Islet precursor cell (in vitro differentiated cells): Measurements from ENCODE around the gene PLPPR1.
"Not testable (repeated sequence)": the region's sequence is repeated elsewhere in the genome, so short reads cannot be mapped to it uniquely, and the experiment has no call there.

ENCODE experiments used
- DNase-seq: peaks from one replicate; pipeline ENCODE4 v3.0.0-alpha.2; 2018

The PLPPR1 gene

DNA sequence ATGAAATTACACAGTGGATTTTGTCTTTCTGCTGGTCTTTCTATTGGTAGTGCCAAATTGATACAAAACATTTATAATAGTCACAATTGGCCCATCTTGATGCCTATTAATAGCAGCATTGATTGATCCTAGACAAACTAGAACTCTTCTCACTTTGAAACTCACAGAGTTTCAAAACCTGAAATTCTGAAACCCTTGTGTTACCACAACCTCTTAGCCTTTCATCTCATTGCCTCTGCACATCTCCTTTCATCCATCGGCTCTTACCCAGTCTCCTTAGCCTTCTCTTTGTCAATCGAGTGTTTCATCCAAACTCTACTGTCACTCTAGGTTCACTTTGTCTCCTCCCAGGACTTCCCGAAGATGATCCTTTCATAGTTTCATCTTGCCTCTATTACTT is 22.1 kb downstream of the PLPPR1 start:
- DNase-seq: no peak

DNA sequence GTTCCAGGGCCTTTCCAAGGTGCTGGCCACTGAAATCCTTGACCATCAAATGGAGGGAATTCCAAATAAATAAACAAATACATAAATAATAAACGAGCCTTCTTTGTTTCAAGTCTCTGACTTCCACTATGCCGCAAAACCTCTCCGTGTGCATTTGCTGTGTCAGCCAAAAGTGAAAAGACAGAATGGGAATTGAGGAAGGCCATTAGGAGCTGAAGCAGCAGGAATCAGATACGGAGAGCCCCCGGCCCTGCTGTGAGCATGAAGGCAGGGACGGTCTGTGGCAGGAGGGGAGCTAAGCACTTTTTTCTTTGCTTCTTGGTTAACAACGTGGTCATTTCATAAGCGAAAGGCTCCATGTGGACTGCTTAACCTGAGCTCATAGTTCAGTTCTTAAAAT is 26.1 kb downstream of the PLPPR1 start:
- no peak for DNase-seq

DNA sequence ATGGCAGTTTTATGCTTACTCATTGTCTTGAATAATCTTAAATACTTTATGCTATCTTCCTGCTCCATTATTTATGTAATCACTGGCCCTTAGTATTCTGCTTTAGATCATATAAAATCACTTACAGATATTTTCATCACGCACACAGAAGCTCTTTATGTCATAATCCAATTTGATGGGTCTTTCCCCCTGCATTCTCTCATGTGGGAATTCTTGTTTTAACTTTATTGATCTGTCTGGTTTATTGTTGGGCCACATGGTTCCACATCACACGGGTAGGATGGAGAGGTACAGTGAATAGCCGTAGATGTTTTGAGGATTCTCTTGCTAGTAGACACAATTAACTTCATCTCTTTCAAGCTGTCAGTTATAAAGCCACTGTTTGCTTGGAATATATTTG is 27.0 kb downstream of the PLPPR1 start:
- no peak for DNase-seq

DNA sequence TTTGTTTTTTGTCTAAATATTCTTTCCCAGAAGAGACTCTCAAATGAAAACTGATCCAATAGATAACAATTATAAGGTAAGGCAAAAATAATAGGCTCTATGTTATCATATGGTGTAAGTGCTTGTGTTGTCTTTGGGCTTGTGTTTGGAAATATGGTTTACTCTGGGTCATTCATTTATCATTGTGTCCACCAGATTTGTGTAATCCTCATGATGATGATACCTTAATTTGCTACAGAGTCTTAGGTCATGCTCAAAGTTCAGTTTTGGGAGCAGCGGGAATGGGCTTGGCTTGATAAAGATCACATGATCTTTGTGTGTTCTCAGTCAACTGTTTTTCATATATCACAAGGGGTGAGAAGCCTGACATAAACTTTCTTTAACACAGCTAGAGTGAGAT is 34.2 kb downstream of the PLPPR1 start:
- DNase-seq: no peak

DNA sequence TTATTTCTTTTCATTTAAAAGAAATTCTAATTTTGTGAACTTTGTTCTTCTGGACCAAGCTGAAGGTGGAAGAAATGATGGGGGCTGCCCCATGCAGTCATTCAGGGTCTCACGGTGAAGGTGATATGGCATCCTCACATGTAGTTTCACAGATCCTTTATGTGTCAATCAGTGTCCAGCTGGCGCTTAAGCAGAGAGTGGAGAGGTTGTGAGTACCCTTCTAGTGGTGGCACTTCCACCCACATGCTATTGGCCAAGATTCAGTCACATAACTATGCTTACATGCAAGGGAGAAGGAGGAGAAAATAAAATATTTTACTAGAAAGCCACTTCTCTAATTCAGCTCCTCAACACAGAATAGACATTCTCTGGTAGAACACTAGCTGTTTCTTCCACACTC is 34.7 kb downstream of the PLPPR1 start:
- DNase-seq: no peak

DNA sequence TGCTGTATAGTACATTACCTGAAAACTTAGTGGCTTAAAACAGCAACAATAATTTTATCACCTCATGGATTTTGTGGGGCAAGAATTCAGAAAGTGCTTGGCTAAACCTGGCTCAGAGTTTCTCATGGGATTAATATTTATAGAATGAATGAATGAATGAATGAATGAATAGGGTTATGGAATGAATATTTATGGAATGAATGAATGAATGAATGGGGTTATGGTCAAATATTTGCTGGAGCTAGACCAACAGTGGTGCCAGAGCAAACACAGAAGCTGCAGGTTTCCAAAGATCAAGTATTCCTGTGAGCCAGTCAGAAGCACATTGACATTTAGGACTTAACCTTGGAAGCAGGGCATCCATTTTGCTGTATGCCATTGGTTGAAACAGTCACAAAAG is 35.7 kb downstream of the PLPPR1 start:
- no peak for DNase-seq

DNA sequence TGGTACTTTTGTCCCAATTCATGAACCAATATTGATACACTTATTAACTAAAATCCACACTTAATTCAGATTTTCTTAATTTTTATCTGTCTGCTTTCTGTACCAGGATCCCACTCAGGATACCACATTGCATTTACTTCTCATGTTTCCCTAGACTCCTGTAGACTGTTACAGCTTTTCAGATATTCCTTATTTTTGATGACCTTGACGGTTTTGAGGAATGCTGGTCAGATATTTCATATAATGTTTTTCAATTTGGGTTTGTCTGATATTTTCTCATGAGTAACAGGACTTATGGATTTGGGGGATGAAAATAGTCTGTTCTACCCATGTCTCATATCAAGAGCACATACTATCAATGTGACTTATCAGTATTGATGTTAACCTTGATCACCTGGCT is 37.4 kb downstream of the PLPPR1 start:
- DNase-seq: no peak

DNA sequence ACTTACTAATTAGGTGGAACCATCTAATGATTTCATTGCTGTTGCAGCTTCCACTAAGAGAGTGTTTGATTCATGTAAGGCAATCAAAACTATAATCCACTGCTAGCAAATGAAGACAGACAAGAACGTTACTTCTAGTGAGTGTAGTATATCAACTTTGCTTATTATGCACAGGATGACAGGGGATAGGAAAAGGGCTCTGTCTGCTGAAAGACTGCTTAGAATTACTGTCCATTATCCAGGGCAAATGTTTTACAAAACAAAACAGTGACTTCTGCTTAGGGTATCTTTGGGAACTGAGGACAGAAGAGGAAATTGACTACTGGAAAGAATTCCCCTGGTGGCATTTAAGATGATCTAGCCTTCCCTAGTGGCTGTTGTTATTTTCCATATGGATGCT is 40.2 kb downstream of the PLPPR1 start:
- no peak for DNase-seq

DNA sequence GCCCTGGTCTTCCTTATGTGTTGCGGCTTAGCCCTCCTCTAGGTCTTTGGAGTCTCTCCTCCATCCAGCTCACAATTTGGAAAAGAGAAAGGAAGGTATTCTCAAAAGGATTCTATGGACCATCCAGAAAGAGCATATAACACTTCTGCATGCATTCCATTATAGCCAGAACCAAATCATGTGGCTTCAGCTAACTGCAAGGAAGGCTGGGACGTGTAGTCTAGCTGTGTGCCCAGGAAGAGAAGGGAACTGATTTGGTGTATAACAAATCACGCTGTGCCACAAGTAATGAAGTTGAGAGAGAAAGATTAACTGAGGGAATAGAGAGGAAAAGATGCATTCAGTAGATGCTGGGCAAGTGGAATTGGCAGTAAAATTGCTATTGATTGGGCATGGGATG is 43.7 kb downstream of the PLPPR1 start:
- no peak for DNase-seq

DNA sequence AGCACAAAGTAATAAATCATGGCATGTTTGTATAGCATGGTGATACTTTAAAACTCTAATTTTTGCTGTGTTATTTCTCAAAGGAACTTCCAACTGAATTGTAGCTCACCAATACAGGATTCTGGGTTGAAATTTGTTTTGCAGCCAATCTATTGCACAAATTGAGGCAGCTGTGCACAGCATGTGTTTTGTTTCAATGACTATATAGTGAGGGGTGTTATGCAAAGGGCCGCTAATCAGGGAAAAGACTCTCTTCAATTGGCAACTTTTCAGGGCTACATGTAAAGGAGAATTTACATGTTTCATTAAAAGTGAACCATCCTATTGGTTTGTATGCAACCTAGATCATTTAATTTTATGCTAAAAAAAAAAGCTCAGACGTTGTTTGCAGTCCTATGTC is 44.6 kb downstream of the PLPPR1 start:
- DNase-seq: no peak

DNA sequence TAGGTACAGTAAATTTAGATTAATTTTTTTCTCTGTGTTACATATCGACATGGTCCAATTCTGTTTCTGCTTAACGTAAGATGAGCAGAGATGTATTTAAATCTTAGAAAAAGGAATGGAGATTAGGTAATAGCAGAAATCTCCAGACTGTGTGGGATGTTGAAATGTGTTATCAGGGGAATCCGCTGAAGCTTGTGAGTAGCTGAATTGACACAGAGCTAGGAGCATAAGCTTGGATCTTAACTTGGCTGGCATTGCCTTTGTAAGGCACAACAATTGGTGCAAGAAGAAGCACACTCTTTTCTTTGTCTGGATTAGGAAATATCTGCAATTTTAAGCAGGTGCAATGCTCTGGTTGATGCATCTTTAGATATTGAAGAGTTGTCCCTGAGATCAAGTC is 53.1 kb downstream of the PLPPR1 start:
- no peak for DNase-seq

DNA sequence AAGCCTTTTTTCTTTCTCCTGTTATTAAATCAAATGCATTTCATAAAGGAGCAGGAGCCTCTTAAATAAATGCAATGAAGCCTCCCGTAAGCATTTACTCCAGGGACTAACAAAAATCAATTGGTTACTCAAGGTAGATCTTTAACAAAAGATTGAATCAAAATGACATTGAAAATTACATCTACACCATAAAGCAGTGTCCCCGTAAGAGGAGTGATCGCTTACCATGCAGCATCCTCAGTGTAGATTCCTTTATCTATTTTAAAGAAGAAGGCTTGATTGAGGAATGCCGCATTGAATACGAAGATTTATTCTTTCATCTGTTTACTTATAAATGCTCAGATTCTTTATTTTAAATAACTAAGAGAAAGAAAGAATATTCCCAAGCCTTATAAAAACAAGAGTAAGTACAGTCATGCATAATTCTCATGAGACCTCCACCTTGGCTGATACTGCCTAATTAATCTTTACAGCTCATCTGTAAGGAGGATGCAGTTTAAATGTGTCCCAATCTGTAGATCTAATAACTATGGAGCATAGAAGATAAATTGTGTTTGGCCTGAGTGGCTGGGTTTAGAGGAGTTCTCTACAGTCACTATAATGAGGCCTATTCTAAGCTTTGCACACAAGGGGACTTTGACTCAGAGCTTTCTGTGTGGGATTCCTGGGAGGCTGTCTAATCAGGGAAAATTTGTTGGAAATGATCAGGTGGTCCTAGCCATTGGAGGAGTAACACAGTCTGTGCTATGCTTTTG is 55.1 kb downstream of the PLPPR1 start:
- DNase-seq: no peak

DNA sequence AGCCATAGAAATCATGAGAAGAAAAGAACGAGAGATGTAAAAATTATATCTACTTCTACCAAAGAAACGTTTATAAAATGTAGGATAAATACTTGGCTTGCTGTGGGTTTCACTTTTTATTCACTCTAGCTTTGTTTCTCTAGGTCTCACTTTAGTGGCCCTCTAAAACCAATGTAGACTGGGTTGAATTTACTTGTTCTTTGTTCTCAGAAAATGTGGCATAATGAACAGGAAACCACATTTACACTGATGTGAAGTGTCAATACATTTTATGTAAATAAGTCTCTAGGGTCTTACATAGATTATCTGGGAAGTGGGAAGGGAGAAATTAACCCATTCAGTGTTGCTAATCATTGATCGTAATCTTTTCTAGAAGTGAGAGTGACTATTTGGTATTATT is 58.9 kb downstream of the PLPPR1 start:
- DNase-seq: no peak

DNA sequence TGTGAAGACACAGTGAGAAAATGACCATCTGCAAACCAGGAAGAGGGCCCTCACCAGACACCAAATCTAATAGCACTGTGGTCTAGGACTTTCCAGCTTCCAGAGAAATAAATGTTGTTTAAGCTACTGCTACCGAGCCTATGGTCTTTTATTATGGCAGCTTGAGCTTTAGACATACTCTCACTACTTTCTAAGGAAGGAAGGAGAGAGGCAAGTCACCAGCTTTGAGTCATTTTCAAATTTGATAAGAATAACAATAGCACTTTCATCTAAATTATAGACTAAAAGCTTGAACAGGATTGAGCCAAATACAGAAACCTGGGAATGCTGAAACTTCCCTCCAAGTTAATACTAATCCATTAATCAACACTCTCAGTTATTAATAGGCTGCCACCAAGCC is 64.4 kb downstream of the PLPPR1 start:
- DNase-seq: no peak

DNA sequence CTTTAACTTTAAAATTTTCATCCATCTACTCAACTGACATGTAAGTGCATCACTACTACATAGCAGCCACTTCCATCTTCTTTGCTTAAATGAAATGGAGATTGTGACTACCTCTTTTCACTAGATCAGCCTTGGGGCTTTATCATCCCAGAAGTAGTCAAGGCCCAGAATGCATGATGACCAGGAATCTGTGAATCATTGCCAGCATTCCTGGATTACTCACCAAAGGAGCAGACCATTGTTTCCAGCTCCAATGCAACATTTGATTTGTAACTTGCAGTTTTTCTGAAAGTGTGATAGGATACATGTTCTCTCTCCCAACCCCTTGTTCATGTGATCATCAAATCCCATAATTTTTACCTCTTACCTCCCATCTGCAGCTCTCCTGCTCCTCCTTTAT is 65.1 kb downstream of the PLPPR1 start:
- peak; percentile 64 for DNase-seq

DNA sequence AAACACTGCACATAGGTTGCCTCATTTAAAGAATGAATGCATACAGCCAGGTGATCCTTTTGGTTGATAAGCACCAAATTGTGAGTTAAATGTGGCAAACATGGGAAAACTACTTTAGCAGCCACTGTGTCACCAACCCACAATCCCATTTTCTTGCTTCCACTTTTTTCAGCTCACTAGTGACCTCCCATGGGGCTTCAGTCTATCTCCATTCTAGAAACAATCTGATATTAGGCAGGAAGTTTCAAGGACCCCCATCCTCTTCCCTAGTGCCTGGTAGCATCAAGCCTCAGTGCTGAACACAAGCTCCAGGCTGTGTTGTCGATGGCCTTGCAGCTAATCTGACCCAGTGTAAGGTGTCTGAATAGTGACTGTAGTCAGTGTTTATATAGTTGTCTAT is 66.2 kb downstream of the PLPPR1 start:
- DNase-seq: no peak

DNA sequence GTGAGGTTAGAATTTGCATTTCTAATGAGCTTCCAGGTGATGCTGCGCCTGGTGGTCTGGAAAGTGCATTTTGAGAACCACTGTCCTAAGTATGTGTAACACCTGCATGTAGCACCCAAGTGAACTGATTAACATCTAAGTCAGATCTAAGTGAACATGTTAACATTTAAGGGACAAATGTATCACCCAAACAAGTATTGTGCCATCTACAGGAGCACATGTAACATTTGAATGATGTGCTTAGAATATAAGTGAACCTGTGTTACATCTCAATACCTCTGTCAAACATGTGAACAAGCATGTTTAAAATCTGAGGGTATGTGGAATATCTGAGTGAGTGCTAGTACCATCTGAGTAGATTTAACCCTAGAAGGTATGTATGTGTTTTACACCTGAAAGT is 68.7 kb downstream of the PLPPR1 start:
- DNase-seq: no peak

DNA sequence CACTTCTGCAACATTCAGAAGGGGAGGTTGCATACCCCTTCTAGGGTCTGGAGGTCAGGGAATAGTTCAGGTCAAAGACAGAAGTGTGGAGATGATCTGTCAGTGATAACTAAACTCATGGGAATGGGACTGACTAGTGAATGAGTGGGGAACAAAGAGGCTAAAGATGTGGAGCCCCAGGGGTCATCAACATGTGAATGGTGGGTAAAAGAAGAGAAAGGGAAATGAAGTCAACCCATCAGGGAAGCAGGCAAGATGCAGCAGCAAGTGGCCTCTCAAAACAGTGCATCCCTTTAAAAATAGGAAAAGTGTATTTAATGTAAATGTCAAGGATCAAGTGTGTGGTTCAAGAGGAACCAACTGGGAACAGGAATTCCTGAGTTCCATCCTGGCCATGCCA is 69.9 kb downstream of the PLPPR1 start:
- no peak for DNase-seq

DNA sequence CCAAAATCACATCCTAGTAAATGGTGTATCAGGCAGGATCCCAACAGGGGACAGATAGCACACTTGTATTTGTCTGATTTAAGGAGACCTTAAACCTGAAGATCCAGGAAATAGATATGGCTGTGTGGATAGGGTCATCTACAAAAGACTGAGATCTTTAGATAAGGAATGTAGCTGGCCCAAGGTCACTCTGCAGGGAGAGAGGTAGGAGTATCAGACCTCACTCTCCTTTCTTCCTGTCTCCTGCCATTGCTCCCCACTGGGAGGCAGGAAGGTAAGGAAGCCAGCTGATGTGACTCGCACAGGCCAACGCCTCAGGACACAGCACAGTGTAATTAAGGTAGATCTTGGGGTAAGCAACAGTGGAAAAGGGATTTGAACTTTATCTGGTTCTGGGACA is 85.8 kb downstream of the PLPPR1 start:
- peak; percentile 60 for DNase-seq

DNA sequence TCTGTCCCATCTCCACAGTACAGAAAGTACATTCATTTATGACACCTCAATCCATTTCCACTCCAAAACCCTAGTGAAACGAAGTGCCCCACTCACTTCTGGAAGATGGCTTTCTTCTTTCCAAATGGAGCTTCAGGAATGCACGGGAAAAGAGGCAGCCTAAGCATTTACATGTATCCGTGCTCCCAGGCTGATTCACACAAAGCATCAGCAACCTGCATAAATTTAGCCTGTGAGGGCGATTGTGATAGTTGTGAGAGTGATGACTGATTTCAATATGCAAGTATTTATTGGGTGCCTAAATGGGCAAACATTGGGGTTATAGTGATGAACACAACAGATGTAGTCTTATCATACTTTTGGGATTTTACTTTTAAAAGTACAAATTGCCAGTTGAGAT is 86.6 kb downstream of the PLPPR1 start:
- DNase-seq: no peak

DNA sequence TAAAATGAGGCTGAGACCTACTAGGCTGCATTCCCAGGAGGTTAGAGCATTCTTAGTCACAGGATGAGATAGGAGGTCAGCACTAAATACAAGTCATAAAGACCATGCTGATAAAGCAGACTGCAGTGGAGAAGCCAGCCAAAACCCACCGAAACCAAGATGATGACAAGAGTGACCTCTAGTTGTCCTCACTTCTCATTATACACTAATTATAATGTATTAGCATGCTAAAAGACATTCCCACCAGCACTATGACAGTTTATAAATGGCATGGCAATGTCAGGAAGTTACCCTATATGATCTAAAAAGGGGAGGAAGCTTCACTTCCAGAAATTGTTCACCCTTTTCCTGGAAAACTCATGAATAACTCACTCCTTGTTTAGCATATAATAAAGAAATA is 88.6 kb downstream of the PLPPR1 start:
- peak; percentile 60 for DNase-seq

DNA sequence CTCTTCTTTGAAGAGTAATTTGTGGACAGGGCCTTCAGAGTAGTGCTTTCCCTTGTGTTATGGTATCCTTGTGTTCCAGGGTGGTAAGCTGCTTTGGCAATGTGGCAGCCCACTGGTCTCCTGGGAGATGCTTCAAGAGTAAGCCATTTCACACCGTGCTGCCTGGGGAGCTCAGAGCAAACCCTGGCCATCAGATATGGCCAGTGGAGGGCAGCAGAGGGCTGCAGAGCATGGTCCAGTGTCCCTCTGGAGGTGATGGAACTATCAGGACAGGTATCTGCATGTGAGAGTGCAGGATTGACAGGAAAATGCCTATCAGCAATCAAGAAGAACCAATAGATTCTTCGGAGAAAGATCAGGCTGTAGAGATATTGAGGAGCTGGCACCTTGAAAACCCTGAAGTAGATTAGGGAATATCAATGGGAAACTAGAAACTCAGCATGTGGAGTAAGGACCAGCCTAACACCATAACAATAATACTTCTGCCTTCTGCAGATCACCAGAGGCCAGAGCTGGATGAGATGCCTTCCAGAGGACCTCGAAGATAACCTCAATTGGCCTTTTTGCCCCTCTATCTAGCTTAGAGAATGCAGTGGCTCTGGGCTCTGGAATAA is 90.8 kb downstream of the PLPPR1 start:
- peak; percentile 88 for DNase-seq

DNA sequence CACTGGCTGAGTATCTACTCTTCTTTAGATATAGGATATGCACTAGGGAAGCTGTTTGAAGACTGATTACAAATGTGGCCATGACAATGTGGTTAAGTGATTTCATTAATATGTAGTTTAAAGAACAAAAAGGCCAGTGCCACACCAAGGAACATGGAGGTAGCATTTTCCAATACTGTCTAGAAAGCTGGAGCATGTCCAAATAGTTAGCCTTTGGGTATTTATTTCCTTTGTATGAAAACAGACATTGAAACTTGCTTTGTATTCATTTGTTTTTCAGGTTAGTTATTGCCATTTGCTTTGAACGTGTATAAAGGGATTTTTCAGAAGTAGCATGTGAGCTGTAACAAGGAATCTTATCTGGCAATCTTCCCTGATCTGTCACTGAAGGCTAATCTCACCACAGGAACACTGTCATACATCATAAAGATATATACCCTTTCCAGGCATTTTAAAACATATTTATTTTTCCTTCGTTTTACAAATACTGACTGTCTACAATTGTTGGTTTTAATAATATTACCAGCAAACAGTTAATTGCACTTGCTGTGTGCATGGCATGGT is 93.4 kb downstream of the PLPPR1 start:
- no peak for DNase-seq

DNA sequence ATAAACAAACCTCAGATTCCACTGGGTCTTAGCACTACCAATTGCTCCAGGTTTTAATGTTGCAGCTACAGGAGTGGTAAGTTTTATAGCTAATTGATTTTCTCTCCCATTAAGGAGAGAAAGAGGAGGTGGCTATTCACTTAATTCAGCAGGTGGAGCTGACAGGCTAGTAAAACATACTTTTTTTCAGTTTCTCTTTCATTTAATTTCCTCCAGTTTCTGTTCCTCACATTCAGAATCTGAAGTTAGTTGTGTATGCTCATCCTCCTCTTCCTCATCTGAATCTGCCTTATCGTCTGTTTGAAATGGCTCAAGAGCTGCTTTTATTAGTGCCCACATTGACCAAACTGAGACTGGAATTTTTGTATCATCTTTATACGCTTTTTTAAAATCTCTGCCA is 98.0 kb downstream of the PLPPR1 start:
- no peak for DNase-seq

DNA sequence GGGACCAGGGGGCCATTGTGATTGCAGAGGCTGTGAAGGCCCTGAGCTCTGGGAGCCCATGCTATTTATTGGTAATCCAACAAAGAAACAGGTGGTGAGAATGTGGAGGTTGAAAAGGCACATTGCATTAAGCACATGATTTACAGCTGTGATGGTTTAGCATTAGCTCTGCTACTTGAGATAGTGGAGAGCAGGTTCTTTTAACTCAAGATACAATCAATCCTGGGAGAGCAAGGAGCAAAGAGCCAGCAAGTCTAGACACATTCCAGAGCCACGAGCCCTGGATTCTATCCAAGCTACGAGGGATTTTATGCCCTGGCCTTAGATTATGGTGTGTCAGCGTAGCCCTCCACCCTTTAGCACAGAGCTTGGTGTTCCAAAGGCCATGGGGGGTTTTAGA is 98.8 kb downstream of the PLPPR1 start:
- DNase-seq: not testable (repeated sequence)
